Activated CD4-positive, alpha-beta memory T cell treated with anti-CD3 and anti-CD28 coated beads for 36 hours (primary cell): ENCODE data around the gene SGMS1. TPM values are rescaled to one million over a fixed set of nuclear protein-coding genes. Genes with fewer than 3 reads are reported as not detected.
"Not testable (repeated sequence)": the region's sequence is repeated elsewhere in the genome, so short reads cannot be mapped to it uniquely, and the experiment has no call there.

ENCODE experiments used
- CTCF ChIA-PET: fragments of 350-600 bp; sonication (Branson Sonifier 250); formaldehyde crosslinking; loops from one replicate; lab custom pipeline; 2021; ENCODE audit warnings: antibody characterized with exemption, inconsistent platforms; lab: Charles Lee
- POLR2A ChIA-PET: fragments of 350-600 bp; sonication (Branson Sonifier 250); formaldehyde crosslinking; loops from one replicate; lab custom pipeline; 2021; ENCODE audit warnings: antibody characterized with exemption; lab: Charles Lee
- DNase-seq: peaks from one replicate; pipeline ENCODE4 v3.0.0-alpha.2; 2020
- H3K27ac Mint-ChIP-seq: one replicate; pipeline ENCODE4 v1.8.0; 2021; ENCODE audit warnings: mixed read lengths
- H3K27me3 Mint-ChIP-seq: one replicate; pipeline ENCODE4 v1.8.0; 2021; ENCODE audit warnings: mixed read lengths
- H3K36me3 Mint-ChIP-seq: one replicate; pipeline ENCODE4 v1.8.0; 2021; ENCODE audit warnings: mixed read lengths
- H3K4me1 Mint-ChIP-seq: one replicate; pipeline ENCODE4 v1.8.0; 2021; ENCODE audit warnings: low read depth, mixed read lengths
- H3K4me3 Mint-ChIP-seq: one replicate; pipeline ENCODE4 v1.8.0; 2021; ENCODE audit warnings: mild to moderate bottlenecking, mixed read lengths
- H3K9me3 Mint-ChIP-seq: one replicate; pipeline ENCODE4 v1.8.0; 2021; ENCODE audit warnings: mixed read lengths
- intact Hi-C: fragments of 100-400 bp; cut with micrococcal nuclease; formaldehyde crosslinking; loops from one replicate; pipeline ENCODE4 v1.15.1; 2023
- total RNA-seq, 2 experiments: library from RNA; stranded (reverse); gene quantifications; one replicate each; pipeline ENCODE4 v1.2.3, GENCODE V29; 2021

The SGMS1 gene
- total RNA-seq, 2 experiments from 2014 or later: 6.8 to 7.2 TPM

DNA sequence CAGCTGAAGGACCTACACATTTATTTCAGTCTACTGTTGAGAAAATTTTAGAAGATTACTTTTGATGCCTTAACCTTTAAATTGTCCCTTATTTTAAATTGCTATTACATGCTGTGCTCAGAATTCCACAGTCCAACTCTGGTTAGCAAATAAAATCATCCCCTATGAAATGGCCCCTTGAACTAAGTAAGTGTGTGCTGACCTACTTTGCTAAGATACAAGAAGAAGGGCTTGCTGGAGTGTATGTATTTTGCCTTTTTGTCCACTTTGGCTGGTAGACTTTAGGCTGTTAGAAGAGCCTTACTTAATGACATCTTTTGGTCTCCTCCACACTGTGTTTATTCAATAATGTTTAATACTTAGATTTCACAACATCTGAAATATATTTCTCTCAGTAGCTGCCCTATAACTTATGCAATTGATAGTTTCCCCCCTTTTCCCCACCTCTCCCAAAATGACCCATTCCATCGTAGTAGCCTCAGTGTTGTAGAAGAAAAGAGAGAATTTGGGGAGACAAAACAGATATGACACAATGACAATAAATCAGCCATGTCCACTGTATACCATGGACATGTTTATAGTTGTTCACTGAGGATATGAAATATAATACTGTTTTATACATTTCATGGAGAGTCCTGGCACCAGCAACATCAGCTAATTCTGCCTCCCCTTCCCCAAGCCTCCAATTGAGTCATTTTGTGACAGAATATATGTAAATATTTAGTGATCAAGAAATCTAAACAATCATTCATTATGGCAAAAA is 264.6 kb downstream of the SGMS1 start:
- peaks cover 25% of the 10 kb centered on the region for H3K9me3 Mint-ChIP-seq
- CTCF ChIA-PET: no interaction called here
- no peak for DNase-seq
- H3K27me3 Mint-ChIP-seq: no peaks in the 10 kb centered on the region
- peaks cover 22% of the 10 kb centered on the region for H3K36me3 Mint-ChIP-seq
- H3K4me1 Mint-ChIP-seq: peaks cover 3% of the 10 kb centered on the region
- H3K27ac Mint-ChIP-seq: no peak overlapping the region
- H3K4me3 Mint-ChIP-seq: no peak overlapping the region
- POLR2A ChIA-PET: no interaction called here
- intact Hi-C loops: no loop called here

DNA sequence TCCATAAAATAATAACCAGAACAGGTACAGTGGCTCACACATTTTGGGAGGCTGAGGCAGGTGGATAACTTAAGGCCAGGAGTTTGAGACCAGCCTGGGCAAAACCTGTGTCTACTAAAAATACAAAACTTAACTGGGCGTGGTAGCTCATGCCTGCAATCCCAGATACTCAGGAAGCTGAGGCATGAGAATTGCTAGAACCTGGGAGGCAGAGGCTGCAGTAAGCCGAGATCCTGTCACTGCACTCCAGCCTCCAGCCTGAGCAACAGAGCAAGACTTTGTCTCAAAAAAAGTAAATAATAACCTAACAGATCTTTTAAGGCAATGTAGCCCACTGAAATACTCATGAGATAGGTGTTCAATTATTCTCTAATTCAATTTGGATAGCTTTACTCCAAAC is 265.3 kb downstream of the SGMS1 start:
- Mint-ChIP-seq H3K9me3 (peaks cover 24% of the 10 kb centered on the region), H3K27ac (no peak overlapping the region), H3K4me1 (peaks cover 3% of the 10 kb centered on the region), H3K27me3 (no peaks in the 10 kb centered on the region), H3K36me3 (peaks cover 16% of the 10 kb centered on the region), H3K4me3 (no peak overlapping the region)
- POLR2A ChIA-PET: no interaction called here
- intact Hi-C loops: no loop called here
- DNase-seq: no peak
- CTCF ChIA-PET: no interaction called here

- CTCF ChIA-PET, DNase-seq, POLR2A ChIA-PET, intact Hi-C loops, H3K27me3 Mint-ChIP-seq, H3K4me1 Mint-ChIP-seq, H3K4me3 Mint-ChIP-seq, H3K27ac Mint-ChIP-seq: not testable (repeated sequence)
- H3K9me3 Mint-ChIP-seq: peaks cover 19% of the 10 kb centered on the region
- peaks cover 14% of the 10 kb centered on the region for H3K36me3 Mint-ChIP-seq
Observed at GRCh38 chr10:50356481-50356832, 267.3 kb downstream of the SGMS1 start.

DNA sequence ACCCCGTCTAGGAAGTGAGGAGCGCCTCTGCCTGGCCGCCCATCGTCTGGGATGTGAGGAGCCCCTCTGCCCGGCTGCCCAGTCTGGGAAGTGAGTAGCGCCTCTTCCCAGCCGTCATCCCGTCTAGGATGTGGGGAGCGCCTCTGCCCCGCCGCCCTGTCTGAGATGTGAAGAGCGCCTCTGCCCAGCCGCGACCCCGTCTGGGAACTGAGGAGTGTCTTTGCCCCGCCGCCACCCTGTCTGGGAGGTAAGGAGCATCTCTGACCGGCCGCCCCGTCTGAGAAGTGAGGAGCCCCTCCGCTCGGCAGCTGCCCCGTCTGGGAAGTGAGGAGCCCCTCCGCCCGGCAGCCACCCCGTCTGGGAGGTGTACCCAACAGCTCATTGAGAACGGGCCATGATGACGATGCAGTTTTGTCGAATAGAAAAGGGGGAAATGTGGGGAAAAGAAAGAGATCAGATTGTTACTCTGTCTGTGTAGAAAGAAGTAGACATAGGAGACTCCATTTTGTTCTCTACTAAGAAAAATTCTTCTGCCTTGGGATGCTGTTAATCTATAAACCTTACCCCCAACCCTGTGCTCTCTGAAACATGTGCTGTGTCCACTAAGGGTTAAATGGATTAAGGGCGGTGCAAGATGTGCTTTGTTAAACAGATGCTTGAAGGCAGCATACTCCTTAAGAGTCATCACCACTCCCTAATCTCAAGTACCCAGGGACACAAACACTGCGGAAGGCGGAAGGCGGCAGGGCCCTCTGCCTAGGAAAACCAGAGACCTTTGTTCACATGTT is 267.9 kb downstream of the SGMS1 start:
- CTCF ChIA-PET: not testable (repeated sequence)

GRCh38 chr10:50351483-50352146 is 272.1 kb downstream of the SGMS1 start:
- no peak for DNase-seq
- Mint-ChIP-seq H3K4me1 (peaks cover 10% of the 10 kb centered on the region), H3K27ac (no peak overlapping the region), H3K27me3 (no peaks in the 10 kb centered on the region), H3K36me3 (peaks cover 32% of the 10 kb centered on the region), H3K9me3 (peaks cover 33% of the 10 kb centered on the region), H3K4me3 (no peak overlapping the region)
- intact Hi-C loops: no loop called here
- ChIA-PET CTCF (no interaction called here), POLR2A (no interaction called here)

More for the DNA sequence above, 267.9 kb downstream of the SGMS1 start:
- peaks cover 19% of the 10 kb centered on the region for H3K36me3 Mint-ChIP-seq
- H3K9me3 Mint-ChIP-seq: peaks cover 24% of the 10 kb centered on the region
- intact Hi-C loops, DNase-seq, H3K27ac Mint-ChIP-seq, H3K27me3 Mint-ChIP-seq, H3K4me3 Mint-ChIP-seq, POLR2A ChIA-PET, H3K4me1 Mint-ChIP-seq: not testable (repeated sequence)

GRCh38 chr10:50350366-50350765 is 273.4 kb downstream of the SGMS1 start:
- Mint-ChIP-seq H3K9me3 (peaks cover 29% of the 10 kb centered on the region), H3K4me1 (peaks cover 10% of the 10 kb centered on the region), H3K27me3 (no peaks in the 10 kb centered on the region), H3K4me3 (no peak overlapping the region), H3K36me3 (peaks cover 29% of the 10 kb centered on the region), H3K27ac (no peak overlapping the region)
- CTCF ChIA-PET: no interaction called here
- POLR2A ChIA-PET: no interaction called here
- intact Hi-C loops: no loop called here
- DNase-seq: no peak

DNA sequence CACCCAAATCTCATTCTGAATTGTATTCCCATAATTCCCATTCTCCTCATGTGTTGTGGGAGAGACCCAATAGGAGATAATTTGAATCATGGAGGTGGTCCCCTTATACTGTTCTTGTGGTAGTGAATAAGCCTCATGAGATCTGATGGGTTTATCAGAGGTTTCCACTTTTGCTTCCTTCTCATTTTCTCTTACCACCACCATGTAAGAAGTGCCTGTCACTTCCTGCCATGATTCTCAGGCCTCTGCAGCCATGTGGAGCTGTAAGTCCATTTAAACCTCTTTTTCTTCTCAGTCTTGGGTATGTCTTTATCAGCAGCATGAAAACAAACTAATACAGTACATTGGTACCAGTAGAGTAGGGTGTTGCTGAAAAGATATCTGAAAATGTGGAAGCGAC is 274.2 kb downstream of the SGMS1 start:
- no peak for DNase-seq
- Mint-ChIP-seq H3K27ac (no peak overlapping the region), H3K36me3 (peaks cover 23% of the 10 kb centered on the region), H3K4me3 (no peak overlapping the region), H3K4me1 (peaks cover 10% of the 10 kb centered on the region), H3K9me3 (peaks cover 24% of the 10 kb centered on the region), H3K27me3 (no peaks in the 10 kb centered on the region)
- POLR2A ChIA-PET: no interaction called here
- intact Hi-C loops: no loop called here
- CTCF ChIA-PET: no interaction called here

GRCh38 chr10:50347394-50347802 is 276.4 kb downstream of the SGMS1 start:
- Mint-ChIP-seq H3K9me3 (peaks cover 18% of the 10 kb centered on the region), H3K4me3 (no peak overlapping the region), H3K36me3 (peaks cover 36% of the 10 kb centered on the region), H3K27ac (no peak overlapping the region), H3K27me3 (no peaks in the 10 kb centered on the region), H3K4me1 (peaks cover 10% of the 10 kb centered on the region)
- intact Hi-C loops: no loop called here
- CTCF ChIA-PET: no interaction called here
- POLR2A ChIA-PET: no interaction called here
- no peak for DNase-seq

GRCh38 chr10:50346942-50347341 is 276.8 kb downstream of the SGMS1 start:
- POLR2A ChIA-PET: no interaction called here
- H3K27me3 Mint-ChIP-seq: no peaks in the 10 kb centered on the region

DNA sequence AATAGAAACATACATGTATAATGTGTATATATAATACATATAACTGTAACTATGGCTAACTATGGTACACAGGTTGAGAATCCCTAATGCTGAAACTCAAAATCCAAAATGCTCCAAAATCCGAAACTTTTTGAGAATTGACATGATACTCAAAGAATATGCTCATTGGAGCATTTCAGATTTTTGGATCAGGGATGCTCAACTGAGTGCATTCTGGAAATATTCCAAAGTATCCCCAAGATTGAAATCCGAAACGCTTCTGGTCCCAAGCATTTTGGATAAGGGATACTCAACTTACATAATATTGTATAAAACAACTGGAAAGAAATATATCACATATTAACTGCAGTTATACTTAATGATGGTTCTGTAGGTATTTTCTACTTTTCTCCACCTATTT is 278.2 kb downstream of the SGMS1 start:
- no peak for DNase-seq
- POLR2A ChIA-PET: no interaction called here
- Mint-ChIP-seq H3K27ac (no peak overlapping the region), H3K36me3 (peaks cover 33% of the 10 kb centered on the region), H3K27me3 (no peaks in the 10 kb centered on the region), H3K9me3 (peaks cover 9% of the 10 kb centered on the region), H3K4me1 (peaks cover 10% of the 10 kb centered on the region), H3K4me3 (no peak overlapping the region)
- intact Hi-C loops: no loop called here
- CTCF ChIA-PET: no interaction called here

More at GRCh38 chr10:50346942-50347341, 276.8 kb downstream of the SGMS1 start:
- Mint-ChIP-seq H3K9me3 (peaks cover 18% of the 10 kb centered on the region), H3K4me1 (peaks cover 10% of the 10 kb centered on the region), H3K27ac (no peak overlapping the region), H3K4me3 (no peak overlapping the region), H3K36me3 (peaks cover 38% of the 10 kb centered on the region)
- DNase-seq: no peak
- CTCF ChIA-PET: interaction anchor here (0.8 kb wide), 1 partner anchor 21 kb away, joined by 3 read pairs; no protein-coding TSS in a partner anchor
- intact Hi-C loops: no loop called here

DNA sequence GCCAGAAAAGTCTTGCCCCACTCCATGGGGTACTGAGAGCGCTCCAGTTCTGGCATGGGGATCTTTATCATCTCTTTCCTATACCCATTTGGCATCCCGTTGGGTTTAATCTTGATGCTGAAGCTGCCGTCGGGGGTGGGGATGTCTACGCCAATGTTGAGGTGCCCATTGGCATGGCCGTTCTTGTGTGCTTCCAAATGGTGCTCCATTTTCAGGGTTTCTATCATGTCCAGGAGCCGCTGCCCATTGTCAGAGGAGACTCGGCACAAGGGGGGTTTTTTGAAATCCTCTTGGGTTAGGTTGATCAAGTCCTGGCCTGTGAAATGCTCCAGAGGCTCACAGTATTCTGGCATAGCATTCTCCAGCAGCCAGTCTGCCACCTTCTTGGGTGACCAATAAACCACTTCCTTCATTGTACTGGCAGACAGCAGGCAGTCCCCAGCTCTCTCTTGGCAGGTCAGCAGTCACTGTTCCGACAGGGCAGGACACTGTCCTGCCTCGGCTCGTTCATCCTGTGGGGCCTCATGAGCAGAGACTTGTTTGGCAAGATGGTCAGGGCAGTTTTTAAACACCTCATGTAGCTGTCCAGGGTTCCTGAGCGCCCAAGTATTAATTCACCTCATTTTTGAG is 279.9 kb downstream of the SGMS1 start:
- POLR2A ChIA-PET: no interaction called here
- Mint-ChIP-seq H3K4me1 (peaks cover 10% of the 10 kb centered on the region), H3K36me3 (peaks cover 23% of the 10 kb centered on the region), H3K9me3 (no peaks in the 10 kb centered on the region), H3K4me3 (no peak overlapping the region), H3K27ac (no peak overlapping the region), H3K27me3 (no peaks in the 10 kb centered on the region)
- intact Hi-C loops: no loop called here
- CTCF ChIA-PET: no interaction called here
- DNase-seq: no peak

DNA sequence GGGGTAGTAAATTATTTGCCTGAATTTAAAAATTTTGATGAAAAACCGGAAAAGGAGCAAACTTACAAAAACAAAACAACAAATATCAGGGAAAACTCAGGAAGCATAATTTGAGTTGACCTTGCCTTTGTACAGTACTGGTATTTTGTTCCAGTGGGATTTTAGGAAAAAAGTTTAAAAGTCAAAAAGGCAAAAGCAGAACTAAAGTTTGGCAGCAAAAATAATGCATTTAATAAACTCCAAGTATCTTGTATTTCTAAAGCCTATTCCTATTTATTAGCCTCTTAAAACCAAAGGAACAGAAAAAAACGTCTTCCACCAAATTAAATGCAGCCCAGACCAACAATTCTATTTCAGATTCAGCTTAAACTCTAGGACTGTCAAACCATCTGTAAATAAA is 281.8 kb downstream of the SGMS1 start:
- peaks cover 7% of the 10 kb centered on the region for H3K4me1 Mint-ChIP-seq
- intact Hi-C loops: no loop called here
- H3K9me3 Mint-ChIP-seq: no peaks in the 10 kb centered on the region
- H3K36me3 Mint-ChIP-seq: peaks cover 24% of the 10 kb centered on the region
- no peak for DNase-seq
- H3K27ac Mint-ChIP-seq: no peak overlapping the region
- H3K4me3 Mint-ChIP-seq: no peak overlapping the region
- POLR2A ChIA-PET: no interaction called here
- no peaks in the 10 kb centered on the region for H3K27me3 Mint-ChIP-seq
- CTCF ChIA-PET: interaction anchor here (1.5 kb wide), 1 partner anchor 25 kb away, joined by 3 read pairs; no protein-coding TSS in a partner anchor
